Measurements from ENCODE around the gene VSIG4. TPM values are rescaled to one million over a fixed set of nuclear protein-coding genes. Genes with fewer than 3 reads are reported as not detected.

The VSIG4 gene
- total and polyA plus RNA-seq, 2 of the 8 experiments (the other 6 are each of a cell fraction or from before 2014, with no cell fraction given): not detected

DNA sequence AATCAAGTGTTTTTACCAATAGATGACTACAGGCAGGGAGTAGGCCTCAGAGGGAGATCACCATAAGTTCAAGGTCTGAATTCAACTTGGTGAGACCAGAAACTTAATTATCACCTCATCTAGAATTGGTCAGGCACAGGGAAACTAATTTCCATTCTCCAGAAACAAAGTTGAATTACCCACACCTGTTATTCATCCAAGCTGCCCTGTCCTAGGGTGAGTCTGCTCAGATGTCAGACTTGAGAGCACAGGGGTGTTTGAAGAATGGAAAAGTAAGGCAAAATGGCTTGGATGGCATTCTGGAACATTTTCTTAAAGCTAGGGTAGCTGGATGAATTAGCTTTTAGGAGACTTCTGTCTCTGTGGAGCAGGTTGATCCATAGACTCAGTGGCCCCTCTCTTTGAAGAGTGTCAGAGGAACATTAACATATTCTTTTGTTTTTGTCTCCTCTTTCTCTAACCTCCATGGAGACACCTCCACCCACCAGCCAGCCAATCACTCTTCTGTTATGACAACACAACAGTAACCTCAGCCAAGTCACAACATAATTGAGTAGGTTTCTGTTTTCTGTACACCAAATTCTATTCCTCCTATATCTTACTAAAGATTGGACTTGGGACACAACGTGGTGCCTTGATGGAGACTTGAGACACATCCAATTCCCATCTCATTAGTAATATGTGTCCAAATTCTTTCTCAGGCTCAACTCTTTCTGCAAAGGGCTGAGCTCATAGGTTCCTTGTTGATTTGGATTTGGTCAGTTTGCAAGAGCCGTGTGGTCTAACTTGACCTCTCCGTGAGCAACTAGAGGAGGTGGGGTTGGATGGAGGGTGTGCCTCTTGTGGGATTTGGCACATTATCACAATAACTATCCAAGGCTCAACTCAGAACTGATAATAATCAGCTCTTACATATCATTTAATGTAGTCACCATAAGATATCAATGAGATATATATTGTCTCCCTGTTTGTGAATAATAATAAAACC, 45.1 kb downstream of the VSIG4 start:
- FAIRE-seq: no peak
- H3K9ac ChIP-seq (replicated peaks in 1 of 4; ENCODE audit: extremely low read depth in 1 of 4, low read depth in 3 of 4, low read length in 3 of 4): no peak overlapping the region
- no peak for TF ChIP-seq TAF1 (IDR thresholded peaks at IDR 0.05; ENCODE audit: low read depth, low read length)
- TF ChIP-seq YY1 (IDR thresholded peaks at IDR 0.05; ENCODE audit: low read depth, low read length): no peak
- no peak for TF ChIP-seq ASH2L (IDR thresholded peaks at IDR 0.05; ENCODE audit: low read length)
- TF ChIP-seq TEAD4 (IDR thresholded peaks at IDR 0.05; ENCODE audit: low read depth, low read length): no peak
- TF ChIP-seq BRCA1 (IDR thresholded peaks at IDR 0.05; ENCODE audit: low read depth, low read length): no peak
- no peak for TF ChIP-seq POLR2AphosphoS5 (IDR thresholded peaks at IDR 0.05; ENCODE audit: low read depth, low read length)
- no peak for TF ChIP-seq SP2 (IDR thresholded peaks at IDR 0.05; ENCODE audit: low read length)
- no peak for TF ChIP-seq RAD21 (IDR thresholded peaks at IDR 0.05 in 1 of 2, conservative IDR thresholded peaks at IDR 0.05 in 1 of 2; ENCODE audit: low read depth in 2 of 2, low read length in 2 of 2)
- TF ChIP-seq KDM4A (IDR thresholded peaks at IDR 0.05; ENCODE audit: low read depth, low read length, severe bottlenecking): no peak
- no peak for TF ChIP-seq CBX5 (IDR thresholded peaks at IDR 0.05; ENCODE audit: low read depth, low read length)
- no peak for TF ChIP-seq RBBP5 (IDR thresholded peaks at IDR 0.05; ENCODE audit: borderline replicate concordance, low read depth, low read length)
- TF ChIP-seq ZNF274 (IDR thresholded peaks at IDR 0.05; ENCODE audit: borderline replicate concordance, extremely low read depth, low read length): no peak
- no peak for TF ChIP-seq TAF7 (optimal IDR thresholded peaks at IDR 0.05; ENCODE audit: borderline replicate concordance, low read depth, low read length)

More for the DNA sequence above, 45.1 kb downstream of the VSIG4 start:
- no peak for DNase-seq (ENCODE audit: low read depth in 1 of 2, low spot score in 2 of 2)
- Histone ChIP-seq H4K20me1 (replicated peaks in 1 of 2; ENCODE audit: control insufficient read depth in 1 of 2, insufficient read depth in 2 of 2, low read length in 2 of 2) (no peaks in the 10 kb centered on the region), H2BK12ac (ENCODE audit: low read depth, low read length) (no peak overlapping the region), H3K79me1 (ENCODE audit: low read depth, low read length) (no peaks in the 10 kb centered on the region), H4K8ac (ENCODE audit: extremely low read depth, insufficient read depth, low read length) (no peak overlapping the region), H2AK5ac (ENCODE audit: low read depth, low read length) (no peak overlapping the region), H3K56ac (replicated peaks; ENCODE audit: insufficient read length, low read depth, low read length) (no peak overlapping the region), H3K23ac (ENCODE audit: insufficient read length) (no peak overlapping the region), H2AFZ (ENCODE audit: low read length) (no peak overlapping the region), H3K14ac (ENCODE audit: insufficient read length) (no peak overlapping the region), H3K4ac (replicated peaks; ENCODE audit: insufficient read length, low read depth, low read length) (no peak overlapping the region), H3K23me2 (ENCODE audit: low read depth, low read length) (no peaks in the 10 kb centered on the region), H4K5ac (ENCODE audit: insufficient read length, low read depth, low read length) (no peak overlapping the region), H2BK120ac (replicated peaks; ENCODE audit: low read depth, low read length) (no peak overlapping the region), H2BK20ac (ENCODE audit: low read length) (no peak overlapping the region), H3K27ac (ENCODE audit: low read depth, low read length) (no peak overlapping the region), H3K4me2 (ENCODE audit: insufficient read depth in 1 of 2, low read depth in 2 of 2, low read length in 2 of 2) (no peak overlapping the region), H3K27me3 (replicated peaks in 1 of 4; ENCODE audit: control insufficient read depth in 3 of 4, extremely low read depth in 1 of 4, insufficient read depth in 3 of 4, low read length in 3 of 4) (no peaks in the 10 kb centered on the region), H3K79me2 (ENCODE audit: control insufficient read depth in 1 of 2, insufficient read depth in 2 of 2, low read length in 2 of 2) (no peaks in the 10 kb centered on the region), H2BK5ac (ENCODE audit: low read depth, low read length) (no peak overlapping the region), H4K91ac (replicated peaks; ENCODE audit: insufficient read length, low read length) (no peak overlapping the region), H3K4me3 (ENCODE audit: extremely low read depth in 1 of 4, insufficient read depth in 2 of 4, low read depth in 3 of 4, low read length in 4 of 4) (no peak overlapping the region), H3K4me1 (replicated peaks in 1 of 4; ENCODE audit: control insufficient read depth in 3 of 4, insufficient read depth in 4 of 4, low read length in 3 of 4) (no peaks in the 10 kb centered on the region), H3K9me3 (ENCODE audit: insufficient read depth in 2 of 2, low read depth in 1 of 2, low read length in 1 of 2) (peaks cover 4 to 10% of the 10 kb centered on the region in 2 experiments; a peak in 1 of 4 replicates), H2BK15ac (ENCODE audit: low read length) (no peak overlapping the region), H3K18ac (ENCODE audit: extremely low read depth, low read length) (no peak overlapping the region), H3K36me3 (ENCODE audit: control insufficient read depth in 2 of 4, insufficient read depth in 4 of 4, low read length in 3 of 4) (no peaks in the 10 kb centered on the region)
- ChIA-PET CTCF (ENCODE audit: partially characterized antibody) (no interaction called here), POLR2A (ENCODE audit: partially characterized antibody) (no interaction called here)
- WGBS, 2 experiments (ENCODE audit: extremely low coverage in 1 of 2, insufficient coverage in 1 of 2, insufficient read length in 1 of 2, insufficient replicate concordance in 2 of 2, low coverage in 1 of 2, low lambda C conversion rate in 2 of 2, missing lambda C conversion rate in 1 of 2): 79% methylated on average over 3 of the region's 3 CpGs; no CpG with 5 or more reads in 1 of the 2 experiments

Data from H1 (cell line).